OCI-LY1 (cell line): ENCODE measurements around the gene NEGR1.

Experiments used
- CTCF ChIP-seq: fragments of 200-600 bp; sonication (generic), shearing (Covaris generic); IDR thresholded peaks from 2 replicates; pipeline ENCODE4 v1.5.1; 2017; ENCODE audit warnings: mild to moderate bottlenecking, antibody characterized with exemption, low read length, moderate library complexity, mixed read lengths
- EZH2 ChIP-seq: fragments of 200-600 bp; sonication (generic), shearing (Covaris generic); IDR thresholded peaks from 2 replicates; pipeline ENCODE4 v1.8.0; 2017; ENCODE audit warnings: borderline replicate concordance, mixed run types, mild to moderate bottlenecking, antibody characterized with exemption, low read length, moderate library complexity, mixed read lengths

- TF ChIP-seq EZH2 (no peak), CTCF (no peak)
These were observed 450.7 kb downstream of the NEGR1 start for GRCh38 chr1:71831646-71832045.
